ENCODE results near the gene KIF25. TPM values are rescaled to one million over a fixed set of nuclear protein-coding genes. Genes with fewer than 3 reads are reported as not detected.

KIF25 gene
- total RNA-seq, 1 donor from 2014 or later, result not detected

DNA sequence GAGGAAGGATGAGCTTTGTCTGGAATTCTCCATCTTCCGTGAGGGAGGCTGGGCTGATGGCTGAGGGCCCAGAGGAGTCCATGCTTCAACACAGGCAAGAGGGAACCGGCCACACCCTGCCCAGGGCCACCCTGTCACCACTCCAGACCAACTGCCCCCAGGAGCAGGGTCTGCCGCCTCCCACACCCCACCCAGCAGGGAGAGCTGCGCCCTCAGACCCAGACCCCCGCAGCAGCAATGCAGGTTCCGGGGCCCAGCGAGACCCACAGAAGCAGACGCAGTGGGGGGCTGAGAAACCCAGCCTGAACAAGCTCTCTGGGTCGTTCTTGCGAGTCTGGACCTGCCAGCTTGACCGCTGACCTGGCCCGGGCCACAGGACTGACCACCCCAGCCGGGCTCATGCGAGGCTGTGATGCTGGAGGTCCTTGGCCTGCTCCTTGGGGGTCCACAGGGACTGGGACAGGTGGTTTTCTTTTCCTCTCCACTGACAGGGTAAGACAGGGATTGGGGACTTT lies 56.5 kb downstream of the KIF25 start:
- Mint-ChIP-seq H3K4me1 (no peaks in the 10 kb centered on the region), H3K27me3 (no peaks in the 10 kb centered on the region), H3K9me3 (no peaks in the 10 kb centered on the region), H3K36me3 (ENCODE audit: low read depth) (no peaks in the 10 kb centered on the region), H3K4me3 (no peak overlapping the region), H3K27ac (no peak overlapping the region)
- DNase-seq, result no peak
- intact Hi-C loops (cut with micrococcal nuclease), result no loop called here

DNA sequence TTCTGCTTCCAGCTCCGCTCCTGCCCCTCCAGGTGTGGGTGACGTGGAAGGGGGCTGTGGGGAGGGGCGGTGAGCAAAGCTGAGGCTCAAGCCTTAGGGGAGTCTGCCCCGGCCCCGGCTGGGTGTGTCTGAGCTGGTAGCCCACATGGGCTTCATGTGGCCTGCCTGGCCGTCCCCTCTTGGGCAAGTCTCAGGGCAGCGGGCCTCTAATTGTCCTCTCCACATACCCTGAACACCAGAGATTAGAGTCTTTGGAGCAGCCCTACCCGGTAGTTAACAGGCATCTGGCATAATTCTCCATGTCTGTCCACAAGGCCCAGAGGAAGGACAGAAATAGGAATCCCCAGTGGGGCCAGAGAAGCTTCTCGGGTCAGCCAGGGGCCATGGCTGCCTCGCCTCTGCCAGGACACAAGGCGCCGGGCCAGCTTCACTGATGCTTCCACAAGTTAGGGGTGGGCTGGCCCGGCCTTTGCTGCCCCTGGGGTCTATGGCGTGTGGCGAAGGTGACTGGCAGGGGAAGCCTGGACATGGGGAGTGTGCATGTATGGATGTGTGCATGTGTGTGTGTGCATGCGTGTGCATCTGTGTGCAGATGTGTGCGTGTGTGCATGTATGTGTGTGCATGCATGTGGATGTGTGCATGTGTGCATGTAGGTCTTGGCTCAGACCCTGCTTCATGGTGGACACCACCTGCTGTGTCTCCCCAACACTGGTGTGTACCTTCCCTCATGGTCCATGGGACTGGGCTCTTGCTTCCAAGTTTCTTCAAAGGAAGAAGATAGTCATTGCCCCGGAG lies 57.5 kb downstream of the KIF25 start:
- DNase-seq, result no peak
- Mint-ChIP-seq H3K27me3 (no peaks in the 10 kb centered on the region), H3K4me3 (no peak overlapping the region), H3K36me3 (ENCODE audit: low read depth) (no peaks in the 10 kb centered on the region), H3K9me3 (no peaks in the 10 kb centered on the region), H3K27ac (no peak overlapping the region), H3K4me1 (no peaks in the 10 kb centered on the region)
- intact Hi-C loops (cut with micrococcal nuclease), result no loop called here

DNA sequence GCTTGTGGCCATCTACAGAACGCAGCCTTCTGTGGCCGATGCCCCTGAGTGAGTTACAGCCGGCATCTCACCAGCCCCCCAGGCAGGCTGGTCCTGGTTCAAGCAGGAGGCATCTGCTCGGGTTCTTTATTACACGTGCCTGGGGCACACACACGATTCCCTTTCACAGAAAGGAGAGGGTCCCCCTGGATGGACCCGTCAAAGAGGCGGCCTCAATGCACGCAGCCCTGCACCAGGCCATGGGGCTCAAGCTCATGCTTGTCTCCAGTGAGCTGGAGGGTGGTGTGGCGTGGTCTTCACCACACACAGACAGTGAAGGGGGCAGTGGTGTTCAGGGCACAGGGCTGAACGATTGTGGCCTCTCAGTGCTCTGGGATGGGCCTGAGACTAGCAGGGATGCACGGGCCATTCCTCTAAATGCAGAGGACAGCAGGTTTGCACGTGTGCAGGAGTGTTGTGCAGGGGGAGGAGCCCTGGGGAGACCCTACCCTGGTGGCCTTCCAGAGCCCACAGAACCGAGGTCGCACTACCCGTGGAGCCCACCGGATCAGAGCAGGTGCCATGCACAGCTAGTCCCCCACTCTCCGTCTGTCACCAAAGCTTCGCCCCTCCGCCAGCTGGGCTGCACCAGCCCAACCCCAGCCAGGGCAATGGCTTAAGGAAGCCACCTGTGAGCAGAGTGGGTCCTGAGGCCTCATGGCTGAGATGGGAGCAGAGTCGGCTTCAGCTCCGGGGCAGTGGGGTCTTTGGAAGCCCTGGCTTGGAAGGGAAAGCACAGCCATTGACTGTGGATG lies 58.4 kb downstream of the KIF25 start:
- Mint-ChIP-seq H3K9me3 (no peaks in the 10 kb centered on the region), H3K4me1 (no peaks in the 10 kb centered on the region), H3K27me3 (no peaks in the 10 kb centered on the region), H3K27ac (no peak overlapping the region), H3K4me3 (no peak overlapping the region), H3K36me3 (ENCODE audit: low read depth) (no peaks in the 10 kb centered on the region)
- intact Hi-C loops (cut with micrococcal nuclease), result no loop called here
- no peak for DNase-seq

DNA sequence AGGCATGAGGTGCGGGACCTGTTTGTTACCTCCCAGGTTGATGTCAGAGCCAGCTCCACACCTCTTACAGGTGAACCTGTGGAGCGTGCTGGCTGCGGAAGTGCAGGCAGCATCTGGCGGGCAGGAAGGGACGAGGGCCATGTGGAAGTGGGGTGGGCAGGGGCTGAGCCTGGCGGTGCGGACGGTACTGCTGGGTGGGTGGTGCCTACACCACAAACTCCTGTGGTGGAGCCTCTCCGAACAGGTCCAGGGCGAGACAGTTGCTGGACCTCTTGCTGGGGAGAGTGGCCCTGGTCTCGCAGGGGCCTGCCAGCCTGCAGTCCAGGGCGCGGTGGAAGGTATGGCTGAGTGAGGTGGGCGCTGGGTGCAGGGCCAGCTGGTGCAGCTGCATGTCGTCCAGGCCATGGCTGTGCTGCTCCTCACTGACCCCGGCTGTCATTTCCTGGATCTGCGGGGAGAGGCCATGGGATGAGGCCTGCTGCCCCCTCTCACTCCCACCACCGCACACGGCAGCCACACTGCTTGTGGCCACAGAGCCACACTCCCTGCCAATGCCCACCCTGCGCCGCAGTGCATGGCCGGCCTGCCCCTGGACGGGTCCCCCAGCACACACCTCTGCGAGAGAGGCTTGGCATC lies 59.5 kb downstream of the KIF25 start:
- Mint-ChIP-seq H3K27ac (no peak overlapping the region), H3K36me3 (ENCODE audit: low read depth) (no peaks in the 10 kb centered on the region)
- intact Hi-C loops (cut with micrococcal nuclease), result no loop called here

DNA sequence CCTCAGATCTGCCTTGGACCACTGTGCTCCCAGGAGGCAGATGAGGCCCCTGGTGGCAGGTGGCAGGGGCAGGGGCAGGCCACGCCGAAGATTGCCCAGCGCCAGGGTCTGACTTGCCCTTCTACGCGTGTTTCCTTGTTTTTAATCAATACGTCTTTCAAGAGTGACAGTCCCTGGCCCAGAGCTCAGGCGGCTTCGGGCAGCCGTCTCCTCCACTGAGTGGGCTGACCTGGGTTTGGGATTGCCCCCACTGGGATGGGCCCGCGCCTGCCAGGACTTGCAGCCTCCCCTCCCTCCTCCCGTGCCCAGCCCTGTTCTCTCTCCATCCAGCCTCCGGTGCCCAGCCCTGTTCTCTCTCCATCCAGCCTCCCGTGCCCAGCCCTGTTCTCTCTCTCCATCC lies 60.4 kb downstream of the KIF25 start:
- intact Hi-C loops (cut with micrococcal nuclease), result no loop called here
- Mint-ChIP-seq H3K27me3 (no peaks in the 10 kb centered on the region), H3K4me3 (no peak overlapping the region), H3K36me3 (ENCODE audit: low read depth) (no peaks in the 10 kb centered on the region), H3K4me1 (no peaks in the 10 kb centered on the region), H3K9me3 (no peaks in the 10 kb centered on the region), H3K27ac (no peak overlapping the region)
- DNase-seq, result no peak

More for the DNA sequence above, 59.5 kb downstream of the KIF25 start:
- H3K9me3 Mint-ChIP-seq, result no peaks in the 10 kb centered on the region
- no peak overlapping the region for H3K4me3 Mint-ChIP-seq
- no peaks in the 10 kb centered on the region for H3K4me1 Mint-ChIP-seq
- H3K27me3 Mint-ChIP-seq, result no peaks in the 10 kb centered on the region
- DNase-seq, result no peak

DNA sequence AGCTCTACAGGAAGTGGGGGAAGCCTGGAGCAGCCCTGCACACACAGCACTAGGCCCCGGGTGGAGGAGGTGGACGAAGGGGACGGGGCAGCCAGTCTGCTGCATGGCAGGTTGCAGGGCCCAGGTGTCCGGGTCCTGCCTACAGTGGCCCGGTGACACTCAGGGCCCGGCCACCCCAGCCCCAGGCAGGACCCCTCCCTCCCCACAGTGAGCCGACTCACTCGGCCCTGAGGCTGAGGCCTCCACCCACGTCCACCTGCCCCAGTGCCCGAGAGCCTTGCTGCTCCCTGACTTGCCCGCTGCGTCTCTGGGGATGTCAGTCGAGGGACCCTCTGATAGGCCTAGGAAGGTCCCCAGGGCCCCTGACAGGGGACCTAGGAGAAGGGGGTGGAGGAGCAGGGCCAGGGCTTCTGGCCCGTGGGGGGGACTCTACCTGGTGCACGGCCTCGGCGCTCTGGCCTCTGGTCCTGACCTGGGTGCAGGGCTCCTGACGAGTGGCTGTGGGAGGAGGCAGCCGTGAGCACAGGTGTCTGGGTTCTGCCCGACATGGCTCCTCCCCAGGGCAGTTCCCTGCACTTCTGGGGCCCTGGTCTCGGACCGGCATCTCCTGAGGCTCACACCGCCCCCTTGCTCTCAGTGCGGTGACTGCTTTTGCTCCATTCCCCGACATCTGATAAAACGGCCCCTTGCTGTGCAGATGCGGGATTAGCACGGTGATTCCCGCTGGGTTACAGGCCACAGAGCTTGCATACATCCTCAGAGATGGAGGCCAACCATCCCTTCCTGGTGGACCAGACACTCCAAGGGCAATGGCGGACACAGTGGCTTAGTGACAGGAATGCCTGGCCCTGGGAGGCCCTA lies 61.5 kb downstream of the KIF25 start:
- no peak for DNase-seq
- H3K27me3 Mint-ChIP-seq, result no peaks in the 10 kb centered on the region
- no peaks in the 10 kb centered on the region for H3K9me3 Mint-ChIP-seq
- H3K4me3 Mint-ChIP-seq, result no peak overlapping the region
- H3K36me3 Mint-ChIP-seq (ENCODE audit: low read depth), result no peaks in the 10 kb centered on the region
- no peaks in the 10 kb centered on the region for H3K4me1 Mint-ChIP-seq
- intact Hi-C loops (cut with micrococcal nuclease), result no loop called here
- no peak overlapping the region for H3K27ac Mint-ChIP-seq

DNA sequence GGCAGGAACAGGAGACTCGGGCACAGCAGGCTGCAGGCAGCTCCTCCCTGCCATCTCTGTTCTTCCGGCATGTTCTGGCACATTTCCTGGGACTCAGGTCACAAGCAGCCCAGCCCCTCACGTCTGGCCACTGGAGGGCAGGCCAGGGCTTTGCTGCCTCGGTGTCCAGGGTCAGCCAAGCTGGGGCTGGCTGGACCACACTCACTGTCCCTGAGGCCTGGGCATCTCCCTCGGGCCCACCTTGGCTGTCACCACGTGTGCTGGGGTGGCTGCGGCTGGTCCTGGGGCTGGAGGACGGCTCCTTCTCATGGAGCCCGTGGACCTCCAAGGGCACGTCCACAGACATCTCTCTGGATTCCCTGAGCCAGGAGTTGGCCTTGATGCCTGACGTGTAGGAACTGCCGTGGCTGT lies 63.1 kb downstream of the KIF25 start:
- no peak overlapping the region for H3K4me3 Mint-ChIP-seq
- no peaks in the 10 kb centered on the region for H3K36me3 Mint-ChIP-seq (ENCODE audit: low read depth)
- no peaks in the 10 kb centered on the region for H3K9me3 Mint-ChIP-seq

DNA sequence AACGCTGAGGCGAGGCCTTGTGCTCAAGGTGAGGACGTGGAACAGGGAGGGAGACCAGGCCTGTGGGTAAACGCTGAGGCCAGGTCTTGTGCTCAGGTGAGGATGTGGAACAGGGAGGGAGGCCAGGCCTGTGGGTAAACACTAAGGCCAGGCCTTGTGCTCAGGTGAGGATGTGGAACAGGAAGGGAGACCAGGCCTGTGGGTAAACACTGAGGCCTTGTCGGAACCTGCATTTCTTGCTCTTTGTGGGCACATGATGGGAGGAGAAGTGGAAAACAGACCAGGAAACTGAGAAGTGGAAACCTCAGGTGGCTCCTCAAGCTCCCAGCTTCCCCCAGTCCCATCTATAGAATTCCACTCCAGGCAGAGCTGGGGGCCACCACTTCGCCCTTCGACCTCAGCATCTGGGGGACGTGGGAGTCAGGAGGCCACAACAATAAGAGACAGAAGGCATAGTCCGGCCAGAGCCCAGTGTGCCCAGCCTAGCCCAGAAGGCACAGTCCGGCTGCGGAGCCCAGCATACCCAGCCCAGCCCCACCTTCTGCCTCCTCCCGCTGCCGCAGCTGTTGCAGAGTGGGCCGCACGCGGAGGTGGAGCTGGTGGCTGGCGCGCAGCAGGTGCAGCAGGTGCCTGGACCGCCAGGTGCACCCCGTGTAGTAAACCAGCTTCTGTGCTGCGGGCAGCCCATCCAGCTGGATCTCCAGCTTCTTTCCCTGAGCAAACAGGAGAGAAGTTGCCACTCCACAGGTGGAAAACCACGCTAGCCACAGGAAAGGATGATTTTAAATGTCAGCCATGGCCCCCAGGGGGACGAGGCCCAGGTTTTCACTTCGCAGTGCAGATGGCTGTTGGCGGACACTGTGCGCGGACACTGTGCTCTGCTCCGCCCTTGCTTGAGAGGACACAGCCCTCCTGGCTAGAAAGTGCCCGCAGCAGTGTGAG lies 64.1 kb downstream of the KIF25 start:
- intact Hi-C loops (cut with micrococcal nuclease), result no loop called here
- Mint-ChIP-seq H3K9me3 (no peaks in the 10 kb centered on the region), H3K4me1 (no peaks in the 10 kb centered on the region), H3K27me3 (no peaks in the 10 kb centered on the region), H3K36me3 (ENCODE audit: low read depth) (no peaks in the 10 kb centered on the region), H3K4me3 (no peak overlapping the region), H3K27ac (no peak overlapping the region)
- no peak for DNase-seq

More for the DNA sequence above, 63.1 kb downstream of the KIF25 start:
- Mint-ChIP-seq H3K27me3 (no peaks in the 10 kb centered on the region), H3K27ac (no peak overlapping the region), H3K4me1 (no peaks in the 10 kb centered on the region)
- no peak for DNase-seq
- intact Hi-C loops (cut with micrococcal nuclease), result no loop called here

DNA sequence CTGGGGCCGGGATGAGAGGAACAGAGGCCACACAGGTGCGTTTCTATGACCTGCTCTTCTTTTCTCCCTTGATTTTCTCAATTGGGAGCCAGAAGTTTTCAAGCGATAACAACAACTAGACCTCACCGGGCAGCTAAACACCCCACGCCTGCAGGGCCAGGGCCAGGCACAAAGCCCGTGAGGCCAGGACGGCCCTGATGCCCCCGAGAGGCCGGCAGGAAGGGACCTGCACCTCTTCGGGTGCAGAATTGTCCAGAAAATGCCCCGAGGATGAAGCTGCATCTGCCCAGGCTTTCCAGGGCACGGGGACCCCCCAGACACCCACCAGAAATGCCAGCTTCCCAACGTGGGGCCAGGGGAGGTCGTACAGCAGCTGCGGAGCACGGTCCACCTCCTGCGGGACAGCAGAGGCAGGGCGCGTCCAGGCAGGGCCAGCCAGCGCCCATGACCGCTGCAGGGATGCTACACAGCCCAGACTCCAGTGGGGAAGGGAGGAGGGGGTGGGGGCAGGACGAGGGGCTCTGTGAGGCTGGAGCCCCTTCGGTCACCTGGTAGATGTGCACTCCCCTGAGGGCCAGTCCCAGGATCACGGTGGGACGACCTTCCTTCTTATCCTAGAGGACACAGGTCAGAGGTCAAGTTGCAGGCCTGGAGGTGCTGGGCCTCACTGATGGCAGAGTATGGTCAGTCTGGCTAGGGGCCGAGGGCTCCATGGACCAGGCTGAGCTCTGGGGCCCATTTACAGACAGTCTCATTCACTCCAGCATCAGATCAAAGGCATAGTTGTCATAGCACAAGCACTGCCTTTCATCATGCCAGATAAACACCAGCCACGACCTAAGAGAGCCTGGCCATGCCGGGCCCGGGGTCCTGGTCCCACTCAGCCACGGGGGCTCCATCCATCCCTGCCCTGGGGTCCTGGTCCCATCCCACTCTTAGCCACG lies 65.1 kb downstream of the KIF25 start:
- intact Hi-C loops (cut with micrococcal nuclease), result no loop called here

DNA sequence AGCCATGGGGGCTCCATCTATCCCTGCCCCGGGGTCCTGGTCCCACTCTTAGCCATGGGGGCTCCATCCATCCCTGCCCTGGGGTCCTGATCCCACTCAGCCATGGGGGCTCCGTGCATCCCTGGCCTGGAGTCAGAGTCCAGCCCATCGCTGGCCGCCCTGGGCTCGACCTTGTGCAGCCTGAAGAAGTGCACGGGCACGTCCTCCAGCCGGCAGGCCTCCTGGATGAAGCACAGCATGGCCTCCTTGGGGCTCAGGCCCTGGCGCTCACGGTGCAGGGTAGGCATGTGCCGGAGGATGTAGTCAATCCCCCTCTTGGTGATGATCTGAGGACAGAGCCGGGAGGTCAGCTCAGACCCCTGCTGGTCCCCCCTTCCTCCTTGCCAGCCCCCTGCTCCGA lies 66.0 kb downstream of the KIF25 start:
- H3K36me3 Mint-ChIP-seq (ENCODE audit: low read depth), result no peaks in the 10 kb centered on the region
- H3K9me3 Mint-ChIP-seq, result no peaks in the 10 kb centered on the region
- H3K4me3 Mint-ChIP-seq, result no peak overlapping the region
- DNase-seq, result no peak
- no peaks in the 10 kb centered on the region for H3K4me1 Mint-ChIP-seq
- no peak overlapping the region for H3K27ac Mint-ChIP-seq
- no peaks in the 10 kb centered on the region for H3K27me3 Mint-ChIP-seq
- intact Hi-C loops (cut with micrococcal nuclease), result no loop called here

More for the DNA sequence above, 65.1 kb downstream of the KIF25 start:
- Mint-ChIP-seq H3K4me1 (no peaks in the 10 kb centered on the region), H3K9me3 (no peaks in the 10 kb centered on the region), H3K27ac (no peak overlapping the region), H3K36me3 (ENCODE audit: low read depth) (no peaks in the 10 kb centered on the region), H3K27me3 (no peaks in the 10 kb centered on the region), H3K4me3 (no peak overlapping the region)
- no peak for DNase-seq

DNA sequence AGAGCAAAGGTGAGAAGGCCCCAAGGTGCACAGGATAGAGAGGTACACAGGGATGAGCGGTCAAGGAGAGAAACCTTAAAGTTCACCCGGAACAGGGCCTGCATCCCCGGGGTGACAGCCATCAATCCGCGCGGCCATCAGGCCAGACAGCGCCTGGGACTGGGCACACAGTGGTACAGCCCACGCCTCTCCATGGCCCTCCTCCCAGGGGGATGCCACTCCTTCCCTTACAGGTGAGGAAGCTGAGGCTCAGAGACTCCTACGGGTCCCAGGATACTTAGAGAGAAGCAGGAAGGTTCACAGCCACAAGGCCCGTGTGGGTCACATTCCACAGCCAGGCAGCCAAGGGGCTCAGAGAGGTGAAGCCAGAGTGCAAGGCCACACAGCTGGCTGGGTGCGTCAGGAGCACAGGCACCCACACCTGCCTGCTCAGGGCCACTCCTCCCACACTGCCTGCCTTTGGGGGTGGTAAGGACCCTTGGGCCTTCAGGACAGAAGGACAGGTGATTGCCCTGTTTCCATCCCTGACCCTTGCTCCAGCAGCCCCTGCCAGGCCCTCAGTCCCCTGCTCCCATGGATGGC lies 66.8 kb downstream of the KIF25 start:
- intact Hi-C loops (cut with micrococcal nuclease), result no loop called here
- Mint-ChIP-seq H3K36me3 (ENCODE audit: low read depth) (no peaks in the 10 kb centered on the region), H3K9me3 (no peaks in the 10 kb centered on the region), H3K4me1 (no peaks in the 10 kb centered on the region), H3K27me3 (no peaks in the 10 kb centered on the region), H3K27ac (no peak overlapping the region), H3K4me3 (no peak overlapping the region)
- no peak for DNase-seq

Data from activated CD4-positive, alpha-beta T cell treated with anti-CD3 and anti-CD28 coated beads, Interleukin-2, amount 10 ng/mL, durations not matched to agents 24 days and 14 days (primary cell).